ENCODE data around the gene ERN2. TPM values are rescaled to one million over a fixed set of nuclear protein-coding genes. Genes with fewer than 3 reads are reported as not detected.
A peak's percentile ranks its signal among the peaks of the same experiment; 100 is the strongest.

The ERN2 gene
- total and polyA plus RNA-seq, 2 of the 13 experiments (the other 11 are each of a cell fraction or from before 2014, with no cell fraction given), result 2.2 to 3.5 TPM

DNA sequence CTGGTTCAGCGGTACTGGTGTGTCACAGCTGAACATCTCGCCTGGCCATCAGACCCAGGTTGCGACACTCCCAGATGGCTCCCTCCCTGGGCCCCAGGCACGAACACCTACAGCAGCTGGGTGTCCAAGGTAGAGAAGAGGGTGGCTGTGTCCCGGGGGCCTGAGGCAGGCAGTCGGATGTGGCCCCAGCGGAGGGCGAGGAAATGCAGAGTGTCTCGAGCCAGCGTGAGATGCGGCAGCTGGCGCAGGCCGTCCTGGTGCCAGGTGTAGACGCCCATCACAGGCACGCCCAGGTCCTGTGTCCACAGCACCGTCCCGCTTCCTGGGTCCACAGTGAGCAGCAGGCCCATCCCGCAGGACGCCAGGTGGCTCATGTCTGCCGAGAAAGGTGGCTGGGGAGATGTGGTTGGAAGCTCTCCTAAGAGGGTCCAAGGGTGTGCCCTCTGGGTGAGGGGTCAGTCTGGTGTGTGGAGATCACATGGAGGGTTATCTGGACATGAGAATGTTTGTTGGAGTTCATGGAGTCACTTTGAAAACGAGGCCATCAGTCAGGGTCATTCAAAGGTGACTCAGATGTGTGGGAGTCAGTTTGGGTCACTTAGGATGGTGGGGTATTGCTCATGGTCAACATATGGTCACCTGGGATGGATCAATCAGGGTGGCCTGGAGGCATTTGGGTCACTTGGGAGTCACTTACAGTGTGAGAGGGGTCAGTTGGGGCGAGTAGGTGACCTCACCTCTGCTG, 8.1 kb downstream of the ERN2 start (continued):
- TF ChIP-seq, protein P1, sequence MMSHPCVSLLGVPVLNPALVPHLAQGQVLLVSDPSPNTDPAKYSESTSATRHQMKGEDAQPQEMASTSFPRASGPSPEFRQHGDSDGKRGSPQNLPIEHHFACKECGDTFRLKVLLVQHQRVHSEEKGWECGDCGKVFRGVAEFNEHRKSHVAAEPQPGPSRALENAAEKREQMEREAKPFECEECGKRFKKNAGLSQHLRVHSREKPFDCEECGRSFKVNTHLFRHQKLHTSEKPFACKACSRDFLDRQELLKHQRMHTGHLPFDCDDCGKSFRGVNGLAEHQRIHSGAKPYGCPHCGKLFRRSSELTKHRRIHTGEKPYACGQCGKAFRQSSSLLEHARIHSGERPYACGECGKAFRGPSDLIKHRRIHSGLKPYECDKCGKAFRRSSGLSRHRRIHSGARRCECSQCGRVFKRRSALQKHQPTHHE (CRISPR knock-in tag; IDR thresholded peaks at IDR 0.05; ENCODE audit: borderline replicate concordance), result no peak
- TF ChIP-seq NONO (IDR thresholded peaks at IDR 0.05) (no peak), NONO (CRISPR knock-in tag; conservative IDR thresholded peaks at IDR 0.05) (peak; percentile 56; the same call in 1 of the 2 replicates), YEATS2 (CRISPR knock-in tag; IDR thresholded peaks at IDR 0.05; ENCODE audit: borderline replicate concordance) (no peak), ZNF746 (CRISPR knock-in tag; IDR thresholded peaks at IDR 0.05) (no peak), PHF20 (CRISPR knock-in tag; IDR thresholded peaks at IDR 0.05) (0 out of 2 replicates have a peak, but pooled peaks have one; percentile 13), FOXA3 (CRISPR knock-in tag; IDR thresholded peaks at IDR 0.05) (no peak), ZNF34 (CRISPR knock-in tag; IDR thresholded peaks at IDR 0.05; ENCODE audit: borderline replicate concordance) (peak; percentile 58; the same call in 1 of the 2 replicates), NFIB (CRISPR knock-in tag; IDR thresholded peaks at IDR 0.05; ENCODE audit: borderline replicate concordance) (no peak), CHD2 (IDR thresholded peaks at IDR 0.05; ENCODE audit: low read depth, low read length) (no peak), HNRNPL (IDR thresholded peaks at IDR 0.05; ENCODE audit: low read depth, low read length) (no peak), ZNF329 (CRISPR knock-in tag; IDR thresholded peaks at IDR 0.05; ENCODE audit: low read depth) (no peak), FOXK2 (IDR thresholded peaks at IDR 0.05) (no peak), SKI (IDR thresholded peaks at IDR 0.05; ENCODE audit: partially characterized antibody) (peak; percentile 84), KMT2A (CRISPR knock-in tag; IDR thresholded peaks at IDR 0.05) (peak; percentile 47; the same call in 1 of the 2 replicates), TRIM24 (CRISPR knock-in tag; IDR thresholded peaks at IDR 0.05) (peak; percentile 72; the same call in 1 of the 2 replicates), SPEN (CRISPR knock-in tag; IDR thresholded peaks at IDR 0.05; ENCODE audit: low read depth) (peak; percentile 63; the same call in 1 of the 2 replicates), NFE2L1 (CRISPR knock-in tag; IDR thresholded peaks at IDR 0.05; ENCODE audit: borderline replicate concordance) (peak; percentile 70; the same call in 1 of the 2 replicates), RXRA (CRISPR knock-in tag; IDR thresholded peaks at IDR 0.05) (peak; percentile 76), MED1 (CRISPR knock-in tag; IDR thresholded peaks at IDR 0.05) (peak; percentile 48; the same call in 1 of the 2 replicates), HCFC1 (IDR thresholded peaks at IDR 0.05; ENCODE audit: low read depth, low read length) (no peak), CAMTA2 (CRISPR knock-in tag; IDR thresholded peaks at IDR 0.05; ENCODE audit: borderline replicate concordance) (no peak), SALL2 (CRISPR knock-in tag; IDR thresholded peaks at IDR 0.05) (no peak), SRSF4 (IDR thresholded peaks at IDR 0.05; ENCODE audit: low read depth, low read length, poor library complexity, severe bottlenecking) (no peak), ZNF292 (CRISPR knock-in tag; IDR thresholded peaks at IDR 0.05; ENCODE audit: borderline replicate concordance, low read depth) (peak; percentile 31; the same call in 1 of the 2 replicates), TEAD3 (CRISPR knock-in tag; optimal IDR thresholded peaks at IDR 0.05; ENCODE audit: borderline replicate concordance) (peak; percentile 19)
- TF ChIP-seq, protein P2, sequence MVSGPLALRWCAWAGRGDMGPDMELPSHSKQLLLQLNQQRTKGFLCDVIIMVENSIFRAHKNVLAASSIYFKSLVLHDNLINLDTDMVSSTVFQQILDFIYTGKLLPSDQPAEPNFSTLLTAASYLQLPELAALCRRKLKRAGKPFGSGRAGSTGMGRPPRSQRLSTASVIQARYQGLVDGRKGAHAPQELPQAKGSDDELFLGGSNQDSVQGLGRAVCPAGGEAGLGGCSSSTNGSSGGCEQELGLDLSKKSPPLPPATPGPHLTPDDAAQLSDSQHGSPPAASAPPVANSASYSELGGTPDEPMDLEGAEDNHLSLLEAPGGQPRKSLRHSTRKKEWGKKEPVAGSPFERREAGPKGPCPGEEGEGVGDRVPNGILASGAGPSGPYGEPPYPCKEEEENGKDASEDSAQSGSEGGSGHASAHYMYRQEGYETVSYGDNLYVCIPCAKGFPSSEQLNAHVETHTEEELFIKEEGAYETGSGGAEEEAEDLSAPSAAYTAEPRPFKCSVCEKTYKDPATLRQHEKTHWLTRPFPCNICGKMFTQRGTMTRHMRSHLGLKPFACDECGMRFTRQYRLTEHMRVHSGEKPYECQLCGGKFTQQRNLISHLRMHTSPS (CRISPR knock-in tag; IDR thresholded peaks at IDR 0.05; ENCODE audit: low read depth), result peak; percentile 75; the same call in 1 of the 2 replicates
- TF ChIP-seq, protein P3, sequence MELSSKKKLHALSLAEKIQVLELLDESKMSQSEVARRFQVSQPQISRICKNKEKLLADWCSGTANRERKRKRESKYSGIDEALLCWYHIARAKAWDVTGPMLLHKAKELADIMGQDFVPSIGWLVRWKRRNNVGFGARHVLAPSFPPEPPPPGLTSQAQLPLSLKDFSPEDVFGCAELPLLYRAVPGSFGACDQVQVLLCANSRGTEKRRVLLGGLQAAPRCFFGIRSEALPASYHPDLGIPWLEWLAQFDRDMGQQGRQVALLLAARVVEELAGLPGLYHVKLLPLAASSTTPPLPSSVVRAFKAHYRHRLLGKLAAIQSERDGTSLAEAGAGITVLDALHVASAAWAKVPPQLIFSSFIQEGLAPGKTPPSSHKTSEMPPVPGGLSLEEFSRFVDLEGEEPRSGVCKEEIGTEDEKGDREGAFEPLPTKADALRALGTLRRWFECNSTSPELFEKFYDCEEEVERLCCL (CRISPR knock-in tag; IDR thresholded peaks at IDR 0.05; ENCODE audit: borderline replicate concordance), result no peak

Data from HepG2 (cell line).